OCI-LY1 (cell line): ENCODE data around the gene RPL13.

Experiments used
- EZH2 ChIP-seq: fragments of 200-600 bp; sonication (generic), shearing (Covaris generic); IDR thresholded peaks from 2 replicates; pipeline ENCODE4 v1.8.0; 2017; ENCODE audit warnings: borderline replicate concordance, mixed run types, mild to moderate bottlenecking, antibody characterized with exemption, low read length, moderate library complexity, mixed read lengths
- TF ChIP-seq, protein P1 (sequence below): fragments of 200-600 bp; sonication (generic), shearing (Covaris generic); IDR thresholded peaks from 2 replicates; pipeline ENCODE4 v1.5.1; 2017; ENCODE audit warnings: mild to moderate bottlenecking, antibody characterized with exemption, low read length, moderate library complexity, mixed read lengths

DNA sequence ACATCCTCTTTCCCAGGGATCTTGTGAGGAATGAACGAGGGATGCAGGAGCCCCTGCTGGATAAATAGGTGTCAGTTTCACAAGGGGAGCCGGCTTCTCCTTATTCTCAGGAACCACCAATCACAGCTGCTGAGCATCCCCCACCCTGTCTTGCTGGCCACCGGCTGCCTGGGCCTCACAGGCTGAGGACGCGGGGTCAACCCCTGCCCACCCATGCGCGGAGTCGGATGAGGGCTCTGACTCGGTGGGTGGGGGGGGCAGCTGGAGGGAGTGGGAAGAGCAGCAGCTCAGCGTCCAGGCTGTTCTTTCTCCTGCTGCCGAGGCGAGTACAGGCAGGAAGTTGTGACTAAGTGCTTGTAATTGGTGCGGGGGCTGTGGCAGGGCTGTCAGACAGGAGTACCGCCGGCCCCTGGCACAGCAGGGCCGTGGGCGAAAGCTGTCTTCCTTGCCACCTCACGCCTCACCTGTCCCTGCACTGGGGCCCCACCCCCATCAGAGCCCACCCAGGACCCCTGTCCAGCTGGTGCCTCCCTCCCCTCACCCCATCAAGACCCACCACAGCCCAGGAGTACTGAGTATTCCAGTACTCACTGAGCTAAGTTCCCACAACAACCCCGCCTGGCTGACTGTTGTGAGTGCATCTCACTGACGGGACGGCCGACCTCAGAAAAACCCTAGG, 41.9 kb downstream of the RPL13 start:
- TF ChIP-seq EZH2 = no peak
- TF ChIP-seq, protein P1, sequence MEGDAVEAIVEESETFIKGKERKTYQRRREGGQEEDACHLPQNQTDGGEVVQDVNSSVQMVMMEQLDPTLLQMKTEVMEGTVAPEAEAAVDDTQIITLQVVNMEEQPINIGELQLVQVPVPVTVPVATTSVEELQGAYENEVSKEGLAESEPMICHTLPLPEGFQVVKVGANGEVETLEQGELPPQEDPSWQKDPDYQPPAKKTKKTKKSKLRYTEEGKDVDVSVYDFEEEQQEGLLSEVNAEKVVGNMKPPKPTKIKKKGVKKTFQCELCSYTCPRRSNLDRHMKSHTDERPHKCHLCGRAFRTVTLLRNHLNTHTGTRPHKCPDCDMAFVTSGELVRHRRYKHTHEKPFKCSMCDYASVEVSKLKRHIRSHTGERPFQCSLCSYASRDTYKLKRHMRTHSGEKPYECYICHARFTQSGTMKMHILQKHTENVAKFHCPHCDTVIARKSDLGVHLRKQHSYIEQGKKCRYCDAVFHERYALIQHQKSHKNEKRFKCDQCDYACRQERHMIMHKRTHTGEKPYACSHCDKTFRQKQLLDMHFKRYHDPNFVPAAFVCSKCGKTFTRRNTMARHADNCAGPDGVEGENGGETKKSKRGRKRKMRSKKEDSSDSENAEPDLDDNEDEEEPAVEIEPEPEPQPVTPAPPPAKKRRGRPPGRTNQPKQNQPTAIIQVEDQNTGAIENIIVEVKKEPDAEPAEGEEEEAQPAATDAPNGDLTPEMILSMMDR = no peak
